Pancreas (tissue), 10 donors: ENCODE measurements around the gene SLC35F6. TPM values are rescaled to one million over a fixed set of nuclear protein-coding genes. Genes with fewer than 3 reads are reported as not detected.

Experiments used
- ATAC-seq, 4 donors: fragments of 200-7000 bp; cut with Tn5 transposase; one replicate each; pipeline versions ENCODE4 v1.8.0 to v1.9.1; 2020; ENCODE audit warnings: mild to moderate bottlenecking in 4 of 4, moderate library complexity in 4 of 4
- DNase-seq, 6 donors: peaks; one replicate each; pipeline ENCODE4 v3.0.0-alpha.2; 2020
- FAIRE-seq: peaks from 2 replicates; lab custom pipeline; 2012; peaks lifted over from hg19 to GRCh38; lab: Jason Lieb, UNC
- H3K27ac ChIP-seq, 4 donors: fragments of 200-600 bp; sonication (generic); 1 replicate in 3 of 4; 2 replicates in 1 of 4; pipeline versions ENCODE4 v1.5.0 to v1.8.0; 2020
- H3K27me3 ChIP-seq, 4 donors: fragments of 200-600 bp; one replicate each; pipeline ENCODE4 v1.8.0; 2021
- H3K36me3 ChIP-seq, 3 donors: fragments of 200-600 bp; sonication (generic) in 1 of 3; one replicate each; pipeline versions ENCODE4 v1.5.0 to v1.8.0; 2020 to 2021
- H3K4me1 ChIP-seq, 3 donors: fragments of 200-600 bp; one replicate each; pipeline ENCODE4 v1.8.0; 2021
- H3K4me3 ChIP-seq, 4 donors: fragments of 200-600 bp; sonication (generic) in 2 of 4; one replicate each; pipeline versions ENCODE4 v1.5.0 to v1.8.0; 2020 to 2021
- H3K9me3 ChIP-seq, 4 donors: fragments of 200-600 bp; one replicate each; pipeline ENCODE4 v1.8.0; 2021
- WGBS, 2 donors: extraction: QIAGEN DNeasy Blood & Tissue Kit; methylation state at CpG; one replicate each; pipeline ENCODE4 v1.1.7; 2013; 5-methylcytosine and 5-hydroxymethylcytosine counted together
- intact Hi-C, 3 donors: fragments of 100-400 bp; cut with DNase I; formaldehyde crosslinking; loops; one replicate each; pipeline versions ENCODE4 v1.11.1 to v1.14.2; 2022
- polyA plus RNA-seq, 2 donors: library from polyadenylated mRNA; stranded (reverse); fragments of 200-250 nt; gene quantifications; one replicate each; pipeline ENCODE4 v1.2.3, GENCODE V29; 2013
- total RNA-seq, 6 donors: library from RNA; stranded (reverse); fragmentation: NEBNext Ultra II Directional in 4 of 6; extraction: Animal tissue kit (Norgen Biotek cat#: 25700) in 4 of 6; gene quantifications; one replicate each; pipeline versions ENCODE4 v1.2.1 to v1.2.4, GENCODE V29; 2021 to 2023
- TF ChIP-seq, protein P1 (sequence below), 4 donors: fragments of 200-600 bp; sonication (generic) in 3 of 4; IDR thresholded peaks; one replicate each; pipeline versions ENCODE4 v1.5.0 to v1.8.0; 2021; ENCODE audit warnings: antibody characterized with exemption in 4 of 4
- donor health status: healthy with polysubstance abuse.
- donor health status: DM: no; HTN: no; CAD: no; lungs with moderate emphysema.
- donor health status: DM: no; HTN: no; CAD: no.
- donor health status: control.
- donor health status: control.
- donor health status: Bipolar disorder and iron deficiency.
- donor health status: DM: yes; HTN: yes; CAD: no.
- donor health status: DM: no; HTN: no; CAD: no.
- donor health status: DM: no; HTN: no; CAD: no.
- donor health status: DM: yes; HTN: yes; CAD: no.

Gene SLC35F6
- total and polyA plus RNA-seq, 8 donors: 9.3 to 21.9 (median 11.4) TPM

- no peak for ATAC-seq
- intact Hi-C loops: no loop called here
- no peaks in the 10 kb centered on the region for H3K4me1 ChIP-seq
Measured at GRCh38 chr2:26818972-26819371, 54.9 kb downstream of the SLC35F6 start.

GRCh38 chr2:26820932-26821331 is 56.8 kb downstream of the SLC35F6 start:
- H3K9me3 ChIP-seq: no peaks in the 10 kb centered on the region
- H3K27ac ChIP-seq: no peak overlapping the region
- DNase-seq (no peak), ATAC-seq (no peak), FAIRE-seq (no peak)
- H3K4me3 ChIP-seq: no peak overlapping the region
- no peaks in the 10 kb centered on the region for H3K36me3 ChIP-seq
- TF ChIP-seq, protein P1, sequence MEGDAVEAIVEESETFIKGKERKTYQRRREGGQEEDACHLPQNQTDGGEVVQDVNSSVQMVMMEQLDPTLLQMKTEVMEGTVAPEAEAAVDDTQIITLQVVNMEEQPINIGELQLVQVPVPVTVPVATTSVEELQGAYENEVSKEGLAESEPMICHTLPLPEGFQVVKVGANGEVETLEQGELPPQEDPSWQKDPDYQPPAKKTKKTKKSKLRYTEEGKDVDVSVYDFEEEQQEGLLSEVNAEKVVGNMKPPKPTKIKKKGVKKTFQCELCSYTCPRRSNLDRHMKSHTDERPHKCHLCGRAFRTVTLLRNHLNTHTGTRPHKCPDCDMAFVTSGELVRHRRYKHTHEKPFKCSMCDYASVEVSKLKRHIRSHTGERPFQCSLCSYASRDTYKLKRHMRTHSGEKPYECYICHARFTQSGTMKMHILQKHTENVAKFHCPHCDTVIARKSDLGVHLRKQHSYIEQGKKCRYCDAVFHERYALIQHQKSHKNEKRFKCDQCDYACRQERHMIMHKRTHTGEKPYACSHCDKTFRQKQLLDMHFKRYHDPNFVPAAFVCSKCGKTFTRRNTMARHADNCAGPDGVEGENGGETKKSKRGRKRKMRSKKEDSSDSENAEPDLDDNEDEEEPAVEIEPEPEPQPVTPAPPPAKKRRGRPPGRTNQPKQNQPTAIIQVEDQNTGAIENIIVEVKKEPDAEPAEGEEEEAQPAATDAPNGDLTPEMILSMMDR (IDR thresholded peaks at IDR 0.05): no peak
- intact Hi-C loops: no loop called here
- WGBS, 2 donors: 66 to 75% methylated on average over 7 of the region's 7 CpGs
- H3K4me1 ChIP-seq: no peaks in the 10 kb centered on the region
- H3K27me3 ChIP-seq: no peaks in the 10 kb centered on the region

More at GRCh38 chr2:26818972-26819371, 54.9 kb downstream of the SLC35F6 start:
- no peaks in the 10 kb centered on the region for H3K9me3 ChIP-seq
- no peaks in the 10 kb centered on the region for H3K27me3 ChIP-seq
- H3K4me3 ChIP-seq: no peak overlapping the region
- TF ChIP-seq, protein P1 (IDR thresholded peaks at IDR 0.05): no peak
- no peak for FAIRE-seq
- H3K27ac ChIP-seq: no peak overlapping the region
- 52 to 60% methylated on average over 6 of the region's 6 CpGs for WGBS, 2 donors
- H3K36me3 ChIP-seq: no peaks in the 10 kb centered on the region
- DNase-seq: no peak

DNA sequence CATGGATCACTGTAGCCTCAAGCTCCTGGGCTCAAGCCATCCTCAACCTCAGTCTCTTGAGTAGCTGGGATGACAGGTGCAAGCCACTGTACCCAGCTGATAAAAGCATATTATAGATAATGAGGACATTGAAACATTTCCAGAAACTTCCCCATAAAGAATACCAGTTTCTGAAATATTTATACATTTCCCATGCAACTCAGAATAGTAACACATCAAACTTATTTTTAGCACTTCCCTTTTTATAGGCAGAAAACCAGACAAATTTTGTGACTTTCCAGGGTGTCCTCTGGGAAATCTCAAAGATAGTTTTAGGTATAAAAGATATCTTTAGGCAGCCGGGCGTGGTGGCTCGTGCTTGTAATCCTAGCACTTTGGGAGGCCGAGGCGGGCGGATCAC is 58.8 kb downstream of the SLC35F6 start:
- Histone ChIP-seq H3K4me1 (no peaks in the 10 kb centered on the region), H3K4me3 (no peak overlapping the region), H3K36me3 (no peaks in the 10 kb centered on the region), H3K27me3 (no peaks in the 10 kb centered on the region), H3K9me3 (no peaks in the 10 kb centered on the region), H3K27ac (no peak overlapping the region)
- intact Hi-C loops: no loop called here
- no peak for ATAC-seq
- no peak for DNase-seq
- no peak for FAIRE-seq
- WGBS, 2 donors: 87% methylated on average over 6 of the region's 6 CpGs
- TF ChIP-seq, protein P1 (IDR thresholded peaks at IDR 0.05): no peak

Other genes starting within 250 kb of the SLC35F6 start
- under 1 TPM in 4 of 6 donors, not detected in 2; 0.19 to 0.62 (median 0.41) TPM for gene CIB4, start 122.9 kb upstream of the SLC35F6 start, total RNA-seq
- gene CIB4, start 122.9 kb upstream of the SLC35F6 start, polyA plus RNA-seq: under 1 TPM in 1 of 2 donors, not detected in 1; 0.23 TPM
- 10 to 100 TPM; 23.6 to 46.4 (median 31.4) TPM for gene KCNK3, start 71.6 kb upstream of the SLC35F6 start, total RNA-seq
- 1 to 10 TPM; 7.5 to 9.0 TPM for gene KCNK3, start 71.6 kb upstream of the SLC35F6 start, polyA plus RNA-seq
- 1 to 10 TPM in 1 of 6 donors, under 1 TPM in 2, not detected in 3; 0.47 to 1.2 (median 0.49) TPM for gene CENPA, start 21.8 kb downstream of the SLC35F6 start, total RNA-seq
- under 1 TPM; 0.14 to 0.23 TPM for gene CENPA, start 21.8 kb downstream of the SLC35F6 start, polyA plus RNA-seq
- gene DPYSL5, start 83.8 kb downstream of the SLC35F6 start, total RNA-seq: under 1 TPM in 2 of 6 donors, not detected in 4; 0.09 to 0.12 TPM
- gene DPYSL5, start 83.8 kb downstream of the SLC35F6 start, polyA plus RNA-seq: under 1 TPM in 1 of 2 donors, not detected in 1; 0.02 TPM
- 10 to 100 TPM in 2 of 6 donors, 1 to 10 TPM in 4; 4.7 to 10.9 (median 8.2) TPM for gene MAPRE3, start 206.4 kb downstream of the SLC35F6 start, total RNA-seq
- gene MAPRE3, start 206.4 kb downstream of the SLC35F6 start, polyA plus RNA-seq: 10 to 100 TPM; 35.7 to 56.8 TPM